HCT116 (cell line): ENCODE measurements around the gene ZNF302. TPM values are rescaled to one million over a fixed set of nuclear protein-coding genes. Genes with fewer than 3 reads are reported as not detected.

Experiments used
- ATAC-seq: fragments of 200-7000 bp; cut with Tn5 transposase; 2 replicates; pipeline ENCODE4 v1.9.1; 2020; ENCODE audit warnings: mild to moderate bottlenecking, moderate library complexity
- BruUV-seq: library from RNA; stranded (reverse); fragments of 400-500 nt; replicated peaks from 2 replicates; lab custom pipeline; 2021; lab: Mats Ljungman, UMichigan
- CTCF ChIA-PET: fragments of 300-600 bp; sonication (Branson Sonifier 250); formaldehyde crosslinking; loops from one replicate; lab custom pipeline; 2021; ENCODE audit warnings: antibody characterized with exemption; lab: Charles Lee
- POLR2A ChIA-PET: fragments of 300-600, 350-600 bp; sonication (Branson Sonifier 250); formaldehyde crosslinking; loops from one replicate; lab custom pipeline; 2021; ENCODE audit warnings: antibody characterized with exemption; lab: Charles Lee
- RAD21 ChIA-PET, 2 experiments: fragments of 300-600 bp; sonication (Branson Sonifier 250); formaldehyde crosslinking; loops; one replicate each; lab custom pipeline; 2023; ENCODE audit warnings: low total read pairs in 2 of 2; ENCODE audit not compliant: uncharacterized antibody in 2 of 2, unreplicated experiment in 2 of 2, low non-redundant PET in 1 of 2; lab: Charles Lee
- DNase-seq: peaks from one replicate; pipeline ENCODE4 v3.0.0-alpha.2; 2010; ENCODE audit warnings: low read depth, low spot score
- H2AFZ ChIP-seq: fragments of 200-600 bp; shearing (Covaris generic), sonication (generic); 2 replicates; pipeline ENCODE4 v1.6.1; 2017; ENCODE audit warnings: low read depth, mixed run types, mixed read lengths, antibody characterized with exemption, low read length; ENCODE audit not compliant: poor library complexity, severe bottlenecking
- H3K27ac ChIP-seq: 2 replicates; pipeline ENCODE4 v1.5.1; 2012; ENCODE audit warnings: low read depth, low read length
- H3K27me3 ChIP-seq: fragments of 200-600 bp; sonication (generic); 2 replicates; pipeline ENCODE4 v1.6.1; 2016; ENCODE audit warnings: mixed run types, low read length, mixed read lengths; ENCODE audit not compliant: insufficient read depth
- H3K36me3 ChIP-seq, 2 experiments: fragments of 200-500 bp in 1 of 2; fragments of 200-600 bp in 1 of 2; sonication (Bioruptor generic) in 1 of 2; sonication (generic) in 1 of 2; 2 replicates each; pipeline versions ENCODE4 v1.5.1 to v1.6.1; 2014 to 2016; ENCODE audit warnings: low read length in 2 of 2, inconsistent platforms in 1 of 2, mixed read lengths in 1 of 2, mixed run types in 1 of 2; ENCODE audit not compliant: insufficient read depth in 2 of 2, control insufficient read depth in 1 of 2
- H3K4me1 ChIP-seq, 2 experiments: fragments of 200-600 bp in 1 of 2; sonication (generic) in 1 of 2; 2 replicates each; pipeline versions ENCODE4 v1.5.1 to v1.6.1; 2012 to 2017; ENCODE audit warnings: low read length in 2 of 2, inconsistent platforms in 1 of 2, mild to moderate bottlenecking in 1 of 2, mixed read lengths in 1 of 2, mixed run types in 1 of 2, moderate library complexity in 1 of 2; ENCODE audit not compliant: insufficient read depth in 2 of 2, control insufficient read depth in 1 of 2
- H3K4me2 ChIP-seq: fragments of 200-600 bp; sonication (generic); 2 replicates; pipeline ENCODE4 v1.6.1; 2017; ENCODE audit warnings: mixed run types, low read length, mixed read lengths
- H3K4me3 ChIP-seq, 2 experiments: fragments of 200-600 bp in 1 of 2; sonication (generic) in 1 of 2; replicated peaks in 1 of 2; 2 replicates each; pipeline ENCODE4 v1.5.1; 2011 to 2016; ENCODE audit warnings: low read length in 2 of 2, control low read depth in 1 of 2, low read depth in 1 of 2, mild to moderate bottlenecking in 1 of 2, mixed read lengths in 1 of 2, mixed run types in 1 of 2
- H3K79me2 ChIP-seq: fragments of 200-600 bp; sonication (generic); 2 replicates; pipeline ENCODE4 v1.6.1; 2017; ENCODE audit warnings: mild to moderate bottlenecking, mixed run types, low read length, moderate library complexity, mixed read lengths; ENCODE audit not compliant: insufficient read depth
- H3K9ac ChIP-seq: fragments of 200-600 bp; sonication (generic); 2 replicates; pipeline ENCODE4 v1.6.1; 2016; ENCODE audit warnings: low read length, mixed read lengths
- H3K9me2 ChIP-seq: fragments of 200-600 bp; sonication (generic), shearing (Covaris generic); 2 replicates; pipeline ENCODE4 v1.6.1; 2017; ENCODE audit warnings: mixed run types, mild to moderate bottlenecking, moderate library complexity; ENCODE audit not compliant: insufficient read depth
- H3K9me3 ChIP-seq, 2 experiments: fragments of 200-500 bp in 1 of 2; fragments of 200-600 bp in 1 of 2; sonication (Bioruptor generic) in 1 of 2; sonication (generic) in 1 of 2; 2 replicates each; pipeline ENCODE4 v1.6.1; 2014 to 2017; ENCODE audit warnings: low read length in 2 of 2, mixed read lengths in 2 of 2, inconsistent platforms in 1 of 2, low read depth in 1 of 2, mild to moderate bottlenecking in 1 of 2, mixed run types in 1 of 2, moderate library complexity in 1 of 2; ENCODE audit not compliant: control insufficient read depth in 1 of 2, insufficient read depth in 1 of 2
- H4K20me1 ChIP-seq: fragments of 200-600 bp; sonication (generic), shearing (Covaris generic); 2 replicates; pipeline ENCODE4 v1.6.1; 2017; ENCODE audit warnings: mixed run types, mild to moderate bottlenecking, moderate library complexity; ENCODE audit not compliant: insufficient read depth
- CEBPB ChIP-seq: IDR thresholded peaks from 2 replicates; pipeline ENCODE4 v1.6.1; 2012; ENCODE audit warnings: low read depth
- EGR1 ChIP-seq: IDR thresholded peaks from 2 replicates; pipeline ENCODE4 v1.6.1; 2012; ENCODE audit warnings: low read depth
- ELF1 ChIP-seq: IDR thresholded peaks from 2 replicates; pipeline ENCODE4 v1.6.1; 2012; ENCODE audit warnings: low read depth, borderline replicate concordance
- EZH2 ChIP-seq: fragments of 200-600 bp; sonication (generic); IDR thresholded peaks from 2 replicates; pipeline ENCODE4 v1.6.1; 2017; ENCODE audit warnings: antibody characterized with exemption, mixed run types
- EZH2phosphoT487 ChIP-seq: fragments of 200-600 bp; IDR thresholded peaks from 2 replicates; pipeline ENCODE4 v1.6.1; 2018; ENCODE audit warnings: antibody characterized with exemption, borderline replicate concordance
- FOSL1 ChIP-seq: IDR thresholded peaks from 2 replicates; pipeline ENCODE4 v1.6.1; 2012; ENCODE audit warnings: low read depth
- JUND ChIP-seq: IDR thresholded peaks from 2 replicates; pipeline ENCODE4 v1.6.1; 2012
- POLR2A ChIP-seq: IDR thresholded peaks from 2 replicates; pipeline ENCODE4 v1.7.0; 2011; ENCODE audit warnings: borderline replicate concordance; ENCODE audit not compliant: insufficient read depth, insufficient read length; ENCODE audit errors: extremely low read depth
- POLR2AphosphoS5 ChIP-seq: IDR thresholded peaks from 2 replicates; pipeline ENCODE4 v1.6.1; 2011; ENCODE audit warnings: mild to moderate bottlenecking, low read depth, low read length, moderate library complexity
- RAD21 ChIP-seq: IDR thresholded peaks from 2 replicates; pipeline ENCODE4 v1.6.1; 2012; ENCODE audit warnings: low read depth, mild to moderate bottlenecking
- SP1 ChIP-seq: IDR thresholded peaks from 2 replicates; pipeline ENCODE4 v1.6.1; 2012; ENCODE audit warnings: low read depth
- SRF ChIP-seq: IDR thresholded peaks from 2 replicates; pipeline ENCODE4 v1.6.1; 2012; ENCODE audit warnings: low read depth
- TCF7L2 ChIP-seq: IDR thresholded peaks from 2 replicates; pipeline ENCODE4 v1.7.0; 2011; ENCODE audit warnings: borderline replicate concordance, inconsistent platforms; ENCODE audit not compliant: insufficient read depth, insufficient read length; ENCODE audit errors: extremely low read depth
- YY1 ChIP-seq: IDR thresholded peaks from 2 replicates; pipeline ENCODE4 v1.6.1; 2011; ENCODE audit warnings: low read length, low read depth, moderate library complexity, mild to moderate bottlenecking; ENCODE audit not compliant: insufficient replicate concordance; ENCODE audit errors: extremely low read depth
- ZFX ChIP-seq: fragments of 450-650 bp; IDR thresholded peaks from 2 replicates; pipeline ENCODE4 v1.6.1; 2017
- ZNF274 ChIP-seq: fragments of 200-500 bp; sonication (Bioruptor generic); IDR thresholded peaks from 2 replicates; pipeline ENCODE4 v1.6.1; 2014; ENCODE audit warnings: mild to moderate bottlenecking, low read depth, low read length, inconsistent platforms
- intact Hi-C: fragments of 100-400 bp; cut with micrococcal nuclease; formaldehyde crosslinking; loops from 2 replicates; pipeline ENCODE4 v1.10.0; 2022
- total RNA-seq: library from RNA; stranded (reverse); gene quantifications from one replicate; pipeline ENCODE4 v1.2.1, GENCODE V29; 2021; ENCODE audit not compliant: unreplicated experiment
- TF ChIP-seq, protein P1 (sequence below): IDR thresholded peaks from 2 replicates; pipeline ENCODE4 v1.6.1; 2011; ENCODE audit warnings: mild to moderate bottlenecking, low read length, moderate library complexity; ENCODE audit not compliant: insufficient replicate concordance; ENCODE audit errors: extremely low read depth
- TF ChIP-seq, protein P2 (sequence below): IDR thresholded peaks from 2 replicates; pipeline ENCODE4 v1.6.1; 2012; ENCODE audit warnings: low read depth
- TF ChIP-seq, protein P3 (sequence below): IDR thresholded peaks from 2 replicates; pipeline ENCODE4 v1.6.1; 2012

Gene ZNF302
- total RNA-seq, 1 experiment from 2014 or later, result 9.9 TPM

DNA sequence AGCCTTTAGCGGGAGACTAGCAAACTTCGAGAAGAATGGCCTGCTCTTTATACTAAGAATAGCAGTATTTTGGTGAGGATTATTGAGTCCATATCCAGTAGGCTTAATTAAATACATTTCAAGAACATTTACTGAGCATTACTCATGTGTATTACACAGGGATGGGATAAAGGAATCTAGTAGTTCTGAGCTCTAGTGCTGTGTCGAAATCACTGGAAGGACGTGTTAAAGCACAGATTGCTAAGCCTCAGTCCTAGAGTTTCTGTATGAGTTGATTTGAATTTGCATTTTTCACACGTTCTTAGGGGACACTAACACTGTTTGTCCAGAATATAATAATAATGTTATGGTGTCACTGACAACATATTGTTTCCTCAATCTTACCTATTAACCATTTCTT is 9.0 kb downstream of the ZNF302 start:
- ATAC-seq (no peak), DNase-seq (no peak)
- CTCF ChIA-PET, result no interaction called here

DNA sequence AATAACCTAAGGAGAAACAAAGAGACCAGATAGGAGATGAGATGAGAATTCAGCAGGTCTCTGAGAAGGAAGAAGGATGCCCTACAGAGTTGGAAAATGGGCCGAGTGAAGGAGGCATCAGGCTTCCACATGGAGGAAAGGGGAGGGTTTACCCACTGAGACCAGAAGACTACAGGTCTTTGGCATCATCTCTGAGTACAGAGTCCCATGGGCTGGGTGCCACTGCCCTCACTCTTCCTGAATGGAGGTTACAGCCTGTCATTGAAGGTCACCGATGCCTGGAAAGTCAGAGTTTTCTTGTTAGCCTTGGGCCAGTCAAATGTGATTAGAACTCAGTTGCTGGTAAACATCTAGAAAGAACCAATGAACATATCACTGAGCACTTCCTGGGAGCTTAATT is 9.9 kb downstream of the ZNF302 start:
- POLR2A ChIA-PET, result interaction anchor here (3.2 kb wide), 1 partner anchor 10 kb away, joined by 9 read pairs; the partner anchor contains the start of genes SCGB2B2 and ZNF302
- ATAC-seq, result no peak
- no peak for TF ChIP-seq POLR2A
- TF ChIP-seq SP1, result no peak
- TF ChIP-seq JUND, result no peak
- TF ChIP-seq YY1, result no peak
- no peak for TF ChIP-seq SRF
- TF ChIP-seq TCF7L2, result no peak
- no peak for TF ChIP-seq ELF1
- TF ChIP-seq, protein P1, sequence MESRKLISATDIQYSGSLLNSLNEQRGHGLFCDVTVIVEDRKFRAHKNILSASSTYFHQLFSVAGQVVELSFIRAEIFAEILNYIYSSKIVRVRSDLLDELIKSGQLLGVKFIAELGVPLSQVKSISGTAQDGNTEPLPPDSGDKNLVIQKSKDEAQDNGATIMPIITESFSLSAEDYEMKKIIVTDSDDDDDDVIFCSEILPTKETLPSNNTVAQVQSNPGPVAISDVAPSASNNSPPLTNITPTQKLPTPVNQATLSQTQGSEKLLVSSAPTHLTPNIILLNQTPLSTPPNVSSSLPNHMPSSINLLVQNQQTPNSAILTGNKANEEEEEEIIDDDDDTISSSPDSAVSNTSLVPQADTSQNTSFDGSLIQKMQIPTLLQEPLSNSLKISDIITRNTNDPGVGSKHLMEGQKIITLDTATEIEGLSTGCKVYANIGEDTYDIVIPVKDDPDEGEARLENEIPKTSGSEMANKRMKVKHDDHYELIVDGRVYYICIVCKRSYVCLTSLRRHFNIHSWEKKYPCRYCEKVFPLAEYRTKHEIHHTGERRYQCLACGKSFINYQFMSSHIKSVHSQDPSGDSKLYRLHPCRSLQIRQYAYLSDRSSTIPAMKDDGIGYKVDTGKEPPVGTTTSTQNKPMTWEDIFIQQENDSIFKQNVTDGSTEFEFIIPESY, result no peak
- no peak for TF ChIP-seq ZFX
- TF ChIP-seq, protein P2, sequence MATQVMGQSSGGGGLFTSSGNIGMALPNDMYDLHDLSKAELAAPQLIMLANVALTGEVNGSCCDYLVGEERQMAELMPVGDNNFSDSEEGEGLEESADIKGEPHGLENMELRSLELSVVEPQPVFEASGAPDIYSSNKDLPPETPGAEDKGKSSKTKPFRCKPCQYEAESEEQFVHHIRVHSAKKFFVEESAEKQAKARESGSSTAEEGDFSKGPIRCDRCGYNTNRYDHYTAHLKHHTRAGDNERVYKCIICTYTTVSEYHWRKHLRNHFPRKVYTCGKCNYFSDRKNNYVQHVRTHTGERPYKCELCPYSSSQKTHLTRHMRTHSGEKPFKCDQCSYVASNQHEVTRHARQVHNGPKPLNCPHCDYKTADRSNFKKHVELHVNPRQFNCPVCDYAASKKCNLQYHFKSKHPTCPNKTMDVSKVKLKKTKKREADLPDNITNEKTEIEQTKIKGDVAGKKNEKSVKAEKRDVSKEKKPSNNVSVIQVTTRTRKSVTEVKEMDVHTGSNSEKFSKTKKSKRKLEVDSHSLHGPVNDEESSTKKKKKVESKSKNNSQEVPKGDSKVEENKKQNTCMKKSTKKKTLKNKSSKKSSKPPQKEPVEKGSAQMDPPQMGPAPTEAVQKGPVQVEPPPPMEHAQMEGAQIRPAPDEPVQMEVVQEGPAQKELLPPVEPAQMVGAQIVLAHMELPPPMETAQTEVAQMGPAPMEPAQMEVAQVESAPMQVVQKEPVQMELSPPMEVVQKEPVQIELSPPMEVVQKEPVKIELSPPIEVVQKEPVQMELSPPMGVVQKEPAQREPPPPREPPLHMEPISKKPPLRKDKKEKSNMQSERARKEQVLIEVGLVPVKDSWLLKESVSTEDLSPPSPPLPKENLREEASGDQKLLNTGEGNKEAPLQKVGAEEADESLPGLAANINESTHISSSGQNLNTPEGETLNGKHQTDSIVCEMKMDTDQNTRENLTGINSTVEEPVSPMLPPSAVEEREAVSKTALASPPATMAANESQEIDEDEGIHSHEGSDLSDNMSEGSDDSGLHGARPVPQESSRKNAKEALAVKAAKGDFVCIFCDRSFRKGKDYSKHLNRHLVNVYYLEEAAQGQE, result no peak

More for the DNA sequence above, 9.0 kb downstream of the ZNF302 start:
- Histone ChIP-seq H3K9me3 (peaks cover 4 to 7% of the 10 kb centered on the region in 2 experiments; a peak in 2 of 4 replicates), H3K27ac (no peak overlapping the region), H3K27me3 (no peaks in the 10 kb centered on the region), H3K36me3 (peaks cover 6 to 30% of the 10 kb centered on the region in 2 experiments; a peak in 3 of 4 replicates), H3K9ac (no peak overlapping the region), H3K4me1 (no peaks in the 10 kb centered on the region), H3K9me2 (no peaks in the 10 kb centered on the region), H3K4me3 (no peak overlapping the region), H2AFZ (no peak overlapping the region), H3K79me2 (no peaks in the 10 kb centered on the region), H3K4me2 (no peak overlapping the region), H4K20me1 (no peaks in the 10 kb centered on the region)
- TF ChIP-seq EZH2 (no peak), EGR1 (no peak), CEBPB (no peak), FOSL1 (no peak), RAD21 (no peak), POLR2AphosphoS5 (no peak), ELF1 (no peak), EZH2phosphoT487 (no peak), TCF7L2 (no peak), SP1 (no peak), ZNF274 (no peak)
- TF ChIP-seq, protein P3, sequence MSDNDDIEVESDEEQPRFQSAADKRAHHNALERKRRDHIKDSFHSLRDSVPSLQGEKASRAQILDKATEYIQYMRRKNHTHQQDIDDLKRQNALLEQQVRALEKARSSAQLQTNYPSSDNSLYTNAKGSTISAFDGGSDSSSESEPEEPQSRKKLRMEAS, result no peak
- intact Hi-C loops, result no loop called here
- POLR2A ChIA-PET, result interaction anchor here (3.2 kb wide), 1 partner anchor 9 kb away, joined by 9 read pairs; the partner anchor contains the start of genes SCGB2B2 and ZNF302
- BruUV-seq, result no TSS peak
- RAD21 ChIA-PET, result no interaction called here

More for the DNA sequence above, 9.9 kb downstream of the ZNF302 start:
- no peaks in the 10 kb centered on the region for H3K79me2 ChIP-seq
- H3K9ac ChIP-seq, result no peak overlapping the region
- H3K4me2 ChIP-seq, result no peak overlapping the region
- RAD21 ChIA-PET, result no interaction called here
- no peaks in the 10 kb centered on the region for H3K27me3 ChIP-seq
- intact Hi-C loops, result no loop called here
- no peaks in the 10 kb centered on the region; a peak in 2 of 4 replicates for H3K4me1 ChIP-seq
- no peak overlapping the region for H2AFZ ChIP-seq
- no peak overlapping the region for H3K27ac ChIP-seq
- H3K9me2 ChIP-seq, result no peaks in the 10 kb centered on the region
- DNase-seq, result no peak
- H3K9me3 ChIP-seq, result peaks cover 4 to 7% of the 10 kb centered on the region in 2 experiments; a peak in 2 of 4 replicates
- H3K4me3 ChIP-seq, result no peak overlapping the region
- no TSS peak for BruUV-seq
- H4K20me1 ChIP-seq, result no peaks in the 10 kb centered on the region
- H3K36me3 ChIP-seq, result peaks cover 6 to 25% of the 10 kb centered on the region in 2 experiments; a peak in 3 of 4 replicates
- CTCF ChIA-PET, result no interaction called here
